OCI-LY1 (cell line): ENCODE data around the gene FOXK1.

Experiments
- EZH2 ChIP-seq: fragments of 200-600 bp; sonication (generic), shearing (Covaris generic); IDR thresholded peaks from 2 replicates; pipeline ENCODE4 v1.8.0; 2017; ENCODE audit warnings: borderline replicate concordance, mixed run types, mild to moderate bottlenecking, antibody characterized with exemption, low read length, moderate library complexity, mixed read lengths
- TF ChIP-seq, protein P1 (sequence below): fragments of 200-600 bp; sonication (generic), shearing (Covaris generic); IDR thresholded peaks from 2 replicates; pipeline ENCODE4 v1.5.1; 2017; ENCODE audit warnings: mild to moderate bottlenecking, antibody characterized with exemption, low read length, moderate library complexity, mixed read lengths

DNA sequence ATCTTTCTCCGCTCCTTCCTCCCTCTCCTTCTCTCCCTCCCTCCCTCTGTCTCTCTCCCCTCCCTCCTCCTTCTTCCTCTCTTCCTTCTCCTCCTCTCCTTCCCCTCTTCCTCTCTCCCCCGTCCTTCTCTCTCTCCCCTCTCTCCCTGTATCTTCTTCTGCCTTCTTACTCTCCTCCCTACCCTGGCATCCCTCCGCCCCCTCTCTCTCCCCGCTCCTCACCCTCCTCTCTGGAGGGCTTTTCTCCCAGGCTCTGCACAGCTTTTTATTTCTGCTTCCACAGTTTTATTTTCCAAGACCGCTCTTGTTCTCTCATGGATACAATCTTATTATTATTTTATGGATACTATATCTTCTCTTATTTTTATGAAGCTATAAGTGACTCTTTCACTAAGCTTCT, 125.9 kb downstream of the FOXK1 start:
- TF ChIP-seq, protein P1, sequence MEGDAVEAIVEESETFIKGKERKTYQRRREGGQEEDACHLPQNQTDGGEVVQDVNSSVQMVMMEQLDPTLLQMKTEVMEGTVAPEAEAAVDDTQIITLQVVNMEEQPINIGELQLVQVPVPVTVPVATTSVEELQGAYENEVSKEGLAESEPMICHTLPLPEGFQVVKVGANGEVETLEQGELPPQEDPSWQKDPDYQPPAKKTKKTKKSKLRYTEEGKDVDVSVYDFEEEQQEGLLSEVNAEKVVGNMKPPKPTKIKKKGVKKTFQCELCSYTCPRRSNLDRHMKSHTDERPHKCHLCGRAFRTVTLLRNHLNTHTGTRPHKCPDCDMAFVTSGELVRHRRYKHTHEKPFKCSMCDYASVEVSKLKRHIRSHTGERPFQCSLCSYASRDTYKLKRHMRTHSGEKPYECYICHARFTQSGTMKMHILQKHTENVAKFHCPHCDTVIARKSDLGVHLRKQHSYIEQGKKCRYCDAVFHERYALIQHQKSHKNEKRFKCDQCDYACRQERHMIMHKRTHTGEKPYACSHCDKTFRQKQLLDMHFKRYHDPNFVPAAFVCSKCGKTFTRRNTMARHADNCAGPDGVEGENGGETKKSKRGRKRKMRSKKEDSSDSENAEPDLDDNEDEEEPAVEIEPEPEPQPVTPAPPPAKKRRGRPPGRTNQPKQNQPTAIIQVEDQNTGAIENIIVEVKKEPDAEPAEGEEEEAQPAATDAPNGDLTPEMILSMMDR, result no peak
- no peak for TF ChIP-seq EZH2
